CD4-positive, alpha-beta T cell treated with Interleukin-17A for 4 hours (primary cell): Measurements from ENCODE around the gene CXCR4.
"Not testable (repeated sequence)": the region's sequence is repeated elsewhere in the genome, so short reads cannot be mapped to it uniquely, and the experiment has no call there.

Experiments
- DNase-seq: peaks from one replicate; pipeline ENCODE4 v3.0.0-alpha.2; 2020; ENCODE audit warnings: mixed read lengths

The CXCR4 gene

DNA sequence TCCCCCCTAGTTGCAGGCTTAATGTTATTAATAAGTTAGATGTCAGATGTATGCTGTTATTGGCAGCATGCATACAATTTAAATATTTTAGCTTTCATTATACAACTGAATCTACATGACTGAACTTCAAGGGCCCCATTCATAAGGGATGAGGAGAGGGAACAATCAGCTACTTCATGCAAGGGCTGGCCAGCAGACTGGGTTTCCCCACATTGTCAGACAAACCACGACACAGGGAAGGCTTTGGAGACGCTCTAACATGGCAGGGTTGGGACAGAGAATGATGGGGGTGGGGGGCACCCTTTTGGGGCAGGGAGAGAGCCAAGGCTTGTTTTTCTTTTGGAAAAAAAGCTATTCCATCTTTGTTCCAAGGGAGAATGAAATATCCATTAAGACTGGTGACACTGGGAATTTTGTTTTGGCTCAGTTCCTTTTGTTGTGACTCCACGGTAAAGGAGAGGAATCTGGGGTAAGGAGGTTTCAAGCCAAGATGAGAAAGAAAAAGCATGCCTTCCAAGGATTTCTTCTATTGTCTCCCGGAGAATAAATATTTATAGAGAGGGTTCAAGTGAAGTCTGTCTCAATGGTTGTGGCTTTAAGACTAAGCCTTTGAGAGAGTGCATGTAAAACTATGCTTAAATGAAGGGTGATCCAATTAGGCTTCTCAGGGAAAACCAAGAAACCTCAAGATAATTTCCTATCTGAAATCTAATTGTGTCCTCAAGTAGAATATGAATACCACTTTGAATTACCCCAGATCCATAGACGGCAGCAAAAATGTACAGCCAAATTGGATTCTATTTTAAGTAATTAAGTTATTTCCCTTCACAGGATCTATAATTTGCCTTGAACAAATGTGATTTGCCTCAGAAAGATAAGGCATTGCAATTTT is 5.4 kb downstream of the CXCR4 start:
- DNase-seq: peak; percentile 41

DNA sequence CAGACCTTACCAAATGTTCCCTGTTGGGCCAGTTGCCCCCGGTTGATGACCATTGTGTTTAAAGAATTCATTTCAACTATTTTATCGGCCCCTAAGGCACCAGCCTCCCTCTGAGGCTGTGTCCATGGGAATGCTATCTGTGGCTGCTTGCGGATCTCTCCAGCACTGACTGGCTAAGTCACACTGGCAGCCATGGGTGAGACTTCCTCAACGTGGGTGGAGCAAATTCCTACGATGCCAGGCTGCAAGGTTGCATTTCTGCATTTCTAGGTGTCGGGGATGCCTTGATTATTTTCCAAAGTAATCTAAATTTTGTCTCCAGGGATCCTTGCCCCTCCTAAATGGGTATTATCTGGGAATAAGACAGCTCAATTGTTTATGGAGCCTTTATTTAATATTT is 6.2 kb downstream of the CXCR4 start:
- DNase-seq: peak; percentile 14

DNA sequence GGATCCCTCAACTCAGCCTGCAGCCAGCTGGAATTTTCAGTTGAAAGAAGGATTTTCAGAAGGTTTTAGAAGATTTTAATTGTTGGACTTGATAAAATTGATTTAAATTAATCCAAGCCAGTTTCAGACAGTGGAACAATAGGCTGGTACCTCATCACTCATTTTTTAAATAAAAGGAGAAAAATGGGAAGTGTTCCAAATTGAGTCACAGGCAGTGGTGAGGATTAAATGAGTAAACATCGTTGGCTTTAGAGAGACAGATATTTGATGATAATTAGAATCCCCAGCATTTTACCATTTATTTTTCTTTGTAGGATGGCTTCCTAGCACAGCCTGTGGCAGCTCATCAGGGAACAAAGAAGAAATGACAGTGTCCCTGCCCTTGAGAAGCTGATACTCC is 7.4 kb downstream of the CXCR4 start:
- DNase-seq: no peak

DNA sequence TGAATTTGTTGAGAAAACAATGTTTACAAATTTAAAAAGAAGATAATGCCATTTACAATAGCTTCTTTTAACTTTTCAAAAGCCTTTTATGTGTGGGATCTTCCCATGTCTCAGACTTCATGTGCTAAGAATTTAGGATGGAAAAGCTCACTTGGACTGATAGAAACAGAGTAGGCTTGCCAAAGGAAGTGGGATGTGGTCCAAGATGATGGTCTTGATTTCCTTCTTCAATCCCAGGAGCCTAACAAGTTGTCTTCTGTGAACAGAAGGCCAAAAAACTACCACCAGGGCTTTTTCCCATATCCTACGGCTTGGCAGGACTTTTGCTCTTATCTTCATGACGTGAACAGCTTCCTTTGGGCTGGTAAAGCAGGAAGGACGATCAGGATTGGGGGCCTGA is 9.5 kb downstream of the CXCR4 start:
- DNase-seq: no peak

DNA sequence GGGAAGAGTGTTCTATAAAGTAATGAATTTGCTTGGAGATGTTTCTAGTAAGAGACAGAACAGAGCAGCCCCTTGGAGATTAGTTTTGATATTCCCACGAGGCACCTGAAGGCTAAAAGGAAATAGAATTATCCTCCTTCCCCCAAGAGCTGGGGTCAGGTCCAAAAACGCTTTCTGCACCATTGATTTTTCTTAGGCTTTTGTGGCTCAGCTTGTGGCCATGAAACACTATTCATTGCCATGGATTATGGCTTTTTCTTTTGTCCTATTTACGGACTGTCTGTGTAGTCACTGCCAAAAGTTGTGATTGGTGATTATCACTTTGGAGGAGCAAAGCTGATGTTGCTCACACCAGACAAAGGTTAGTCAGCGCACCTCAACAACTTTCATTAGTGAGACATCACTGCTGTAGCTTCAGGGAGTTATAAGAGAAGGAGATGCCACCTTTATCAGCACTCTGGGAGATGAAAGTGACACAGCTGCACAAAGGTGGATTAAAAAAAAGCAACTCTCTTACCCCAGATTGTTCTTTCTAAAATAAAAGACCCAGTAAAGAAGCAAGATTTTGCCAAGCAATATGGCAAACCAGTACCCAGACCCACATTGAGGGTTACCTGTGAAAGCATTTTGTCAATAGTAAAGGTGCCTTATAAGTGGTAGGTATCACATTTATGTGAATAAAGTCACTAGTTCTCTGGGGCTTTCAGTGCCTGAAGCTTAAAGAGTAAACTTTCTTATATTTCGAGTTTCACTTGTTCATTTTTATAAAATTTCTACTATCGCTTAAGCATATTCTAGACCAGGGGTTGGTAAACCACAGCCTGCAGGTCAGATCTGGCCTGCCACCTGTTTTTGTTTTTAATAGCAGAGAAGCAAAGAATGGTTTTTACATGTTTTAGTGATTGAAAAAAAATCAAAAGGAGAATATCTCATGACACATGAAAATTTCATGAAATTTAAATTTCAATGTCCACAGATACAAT is 10.6 kb downstream of the CXCR4 start:
- DNase-seq: no peak

DNA sequence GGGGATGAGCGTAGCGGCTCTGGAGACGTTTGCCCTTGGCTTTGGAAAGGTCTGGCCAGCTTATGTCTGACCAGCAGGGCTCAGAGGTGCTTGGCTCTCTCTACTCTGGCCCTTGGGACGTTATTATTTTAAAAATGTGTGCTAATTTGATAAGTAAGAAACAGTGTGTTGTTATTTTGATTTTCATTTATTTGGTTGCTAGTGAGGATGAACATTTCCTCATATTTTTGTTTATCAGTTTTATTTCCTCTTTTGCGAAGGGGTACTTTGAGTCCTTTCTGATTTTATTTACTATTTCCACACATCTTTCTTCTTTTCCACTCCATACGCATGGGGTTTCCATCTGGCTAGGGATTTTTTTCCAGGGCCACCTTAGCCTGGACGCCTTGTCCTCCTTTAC is 11.4 kb downstream of the CXCR4 start:
- no peak for DNase-seq

DNA sequence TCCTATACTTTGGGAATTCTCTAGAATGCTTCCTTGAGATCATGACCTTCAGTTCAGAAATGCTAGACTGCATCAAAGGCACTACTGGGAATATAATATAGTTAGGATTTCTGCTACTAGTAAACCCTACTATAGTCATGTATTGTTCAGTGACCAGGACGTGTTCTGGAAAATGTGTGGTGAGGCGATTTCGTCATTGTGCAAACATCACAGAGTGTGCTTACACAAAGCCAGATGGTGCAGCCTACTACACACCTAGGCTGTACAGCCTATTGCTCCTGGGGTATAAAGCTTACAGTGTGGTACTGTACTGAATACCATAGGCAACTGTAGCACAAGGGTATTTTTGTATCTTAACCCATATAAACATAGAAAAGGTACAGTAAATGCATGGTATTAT is 13.0 kb downstream of the CXCR4 start:
- no peak for DNase-seq

DNA sequence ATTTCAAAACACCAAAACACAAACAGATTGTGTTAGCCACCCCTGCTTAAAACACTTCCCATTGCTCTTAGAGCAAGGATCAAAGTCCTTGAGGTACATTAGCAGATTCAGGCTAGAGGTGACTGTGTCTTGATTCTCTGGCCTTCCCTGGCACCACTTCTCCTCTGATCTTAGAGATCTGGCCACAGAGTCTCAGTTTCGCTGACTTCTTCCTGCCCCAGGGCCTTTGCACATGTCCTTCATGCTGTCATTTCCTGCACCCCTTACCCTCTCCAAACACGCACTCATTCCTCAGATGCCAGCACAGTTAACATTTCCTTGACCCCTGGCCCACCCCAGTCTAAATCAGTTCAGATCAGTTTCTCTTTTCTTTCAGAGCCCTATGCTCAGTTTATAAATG is 16.9 kb downstream of the CXCR4 start:
- DNase-seq: no peak

DNA sequence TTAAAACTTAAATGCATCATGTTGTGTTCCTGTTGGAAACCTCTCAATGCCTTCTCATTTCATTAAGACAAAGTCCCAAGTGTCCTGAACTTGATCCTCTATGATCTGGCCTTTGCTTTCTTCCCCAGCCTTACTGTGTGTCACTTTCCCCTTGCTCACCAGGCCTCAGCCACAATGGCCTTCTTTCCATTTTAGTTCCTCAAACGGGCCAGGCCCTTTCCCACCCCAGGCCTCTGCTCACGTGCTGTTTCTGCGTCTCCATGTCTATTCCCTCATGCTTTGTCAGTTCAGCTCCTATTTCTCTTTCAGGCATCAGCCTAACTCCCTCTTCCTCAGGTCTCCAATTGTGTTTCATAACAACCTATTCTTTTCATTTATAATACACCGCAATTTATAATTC is 19.5 kb downstream of the CXCR4 start:
- DNase-seq: no peak

DNA sequence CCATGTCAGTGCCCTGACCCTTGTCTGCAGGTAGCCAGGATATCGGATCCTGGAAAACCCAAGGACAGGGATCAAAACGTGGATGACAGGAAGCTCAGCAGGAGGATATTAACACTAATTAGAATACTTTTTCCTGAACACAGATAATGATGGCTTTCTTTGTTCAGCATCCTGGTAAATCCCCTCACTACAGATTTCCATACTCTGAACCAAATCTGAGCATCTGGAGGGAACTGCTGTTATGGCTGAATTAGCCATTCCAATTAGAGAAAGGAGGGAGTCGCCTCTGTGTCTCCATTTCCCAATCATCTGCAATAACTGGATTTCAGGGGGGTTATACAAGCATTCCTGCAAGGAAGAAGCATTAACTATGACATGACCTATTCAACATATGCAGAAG is 24.4 kb downstream of the CXCR4 start:
- no peak for DNase-seq

DNA sequence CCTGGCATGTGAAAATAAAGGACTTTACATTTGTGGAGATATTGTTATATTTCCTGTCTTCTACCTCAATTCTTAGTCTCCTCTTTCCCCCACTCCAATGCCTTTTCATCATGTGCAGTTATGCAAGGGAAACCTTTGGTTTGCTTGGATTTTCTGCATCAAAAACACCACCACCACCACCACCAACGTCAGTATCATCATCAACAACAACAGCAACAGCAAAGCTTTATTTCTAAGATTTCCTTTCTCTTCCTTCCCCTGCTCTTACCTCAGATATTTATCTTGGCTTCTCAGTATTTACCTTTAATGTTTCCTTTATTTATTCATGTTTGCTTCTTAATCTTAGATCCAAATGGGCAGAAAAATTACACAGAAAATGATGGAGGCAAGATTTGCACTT is 26.1 kb downstream of the CXCR4 start:
- no peak for DNase-seq

DNA sequence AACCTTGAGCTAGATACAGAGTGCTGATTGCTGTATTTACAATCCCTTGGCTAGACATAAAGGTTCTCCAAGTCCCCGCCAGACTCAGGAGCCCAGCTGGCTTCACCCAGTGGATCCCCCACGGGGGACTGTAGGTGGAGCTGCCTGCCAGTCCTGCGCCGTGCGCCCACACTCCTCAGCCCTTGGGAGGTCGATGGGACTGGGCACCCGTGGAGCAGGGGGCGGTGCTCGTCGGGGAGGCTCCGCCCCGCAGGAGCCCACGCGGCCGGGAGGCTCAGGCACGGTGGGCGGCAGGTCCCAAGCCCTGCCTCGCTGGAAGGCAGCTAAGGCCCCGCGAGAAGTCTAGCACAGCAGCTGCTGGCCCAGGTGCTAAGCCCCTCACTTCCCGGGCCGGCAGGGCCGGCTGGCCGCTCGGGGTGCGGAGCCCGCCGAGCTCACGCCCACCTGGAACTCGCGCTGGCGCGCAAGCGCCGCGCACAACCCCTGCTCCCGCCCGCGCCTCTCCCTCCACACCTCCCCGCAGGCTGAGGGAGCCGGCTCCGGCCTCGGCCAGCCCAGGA is 30.0 kb downstream of the CXCR4 start:
- not testable (repeated sequence) for DNase-seq

DNA sequence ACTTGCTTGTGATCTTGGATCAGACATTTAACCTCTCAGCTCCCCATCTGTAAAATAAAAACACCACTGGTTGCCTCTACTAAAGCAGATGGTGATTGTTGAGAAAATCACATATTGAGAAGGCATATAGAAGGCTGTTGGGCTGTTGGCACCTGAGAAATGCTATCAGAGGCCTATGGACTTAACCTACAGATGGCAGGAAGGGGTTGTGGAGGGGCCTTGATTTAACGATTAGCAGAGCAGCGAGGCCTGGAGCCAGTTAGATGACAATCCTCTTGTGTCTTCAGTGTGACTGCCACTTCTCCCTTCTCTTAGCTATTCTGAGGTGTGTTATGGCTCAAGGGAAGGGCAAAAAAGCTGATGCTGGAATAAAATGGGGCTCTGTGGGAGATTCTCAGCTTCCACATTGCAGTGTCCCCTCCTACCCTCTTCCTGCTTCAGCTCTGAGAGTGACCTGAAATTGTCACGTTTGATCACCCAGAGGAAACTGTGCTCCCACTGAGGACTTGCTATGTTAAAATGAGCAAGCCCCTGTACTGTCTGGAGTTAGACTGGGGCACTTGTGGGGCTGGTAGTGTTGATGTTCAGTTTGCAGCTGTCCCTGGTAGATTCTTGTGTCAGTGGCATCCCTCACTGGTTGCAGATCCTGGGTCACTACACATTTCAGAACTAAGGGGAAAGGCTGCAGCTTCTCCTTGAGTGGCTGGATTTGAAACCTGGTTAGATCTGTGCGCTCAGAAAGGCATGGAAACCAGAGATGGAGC is 31.5 kb downstream of the CXCR4 start:
- no peak for DNase-seq

DNA sequence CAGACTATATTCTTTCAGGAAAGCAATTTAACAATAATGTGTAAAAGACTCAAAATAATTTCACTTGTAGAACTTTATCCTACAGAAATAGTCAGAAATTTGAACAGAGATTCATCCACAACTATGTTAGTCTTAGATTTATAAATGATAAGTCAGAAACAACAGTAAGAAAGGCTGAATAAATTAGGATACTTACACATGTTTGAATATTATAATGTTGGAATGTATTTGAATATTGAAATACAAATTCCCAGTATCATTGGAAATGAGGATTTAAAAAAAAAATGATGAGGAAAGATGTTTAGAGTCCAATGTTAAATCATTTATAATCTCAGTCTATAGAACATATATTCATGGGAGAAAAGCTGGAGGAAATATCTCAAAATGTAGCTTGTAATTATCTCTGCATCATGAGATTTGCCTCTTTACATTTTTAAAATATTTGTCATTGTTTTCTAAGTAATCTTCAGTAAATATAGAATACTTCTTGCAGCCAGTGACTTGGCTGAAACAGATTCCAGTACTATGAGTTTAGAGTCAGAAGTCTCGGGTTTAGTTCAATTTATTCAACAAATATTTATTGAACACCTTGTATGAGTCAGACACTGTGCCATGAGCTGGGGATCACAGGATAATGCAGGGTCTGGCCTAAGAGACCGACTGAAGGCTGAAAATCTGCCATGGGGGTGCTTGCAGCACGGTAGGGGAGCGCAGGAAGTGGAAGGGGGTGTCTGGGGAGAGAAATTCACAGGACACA is 32.3 kb downstream of the CXCR4 start:
- DNase-seq: no peak

DNA sequence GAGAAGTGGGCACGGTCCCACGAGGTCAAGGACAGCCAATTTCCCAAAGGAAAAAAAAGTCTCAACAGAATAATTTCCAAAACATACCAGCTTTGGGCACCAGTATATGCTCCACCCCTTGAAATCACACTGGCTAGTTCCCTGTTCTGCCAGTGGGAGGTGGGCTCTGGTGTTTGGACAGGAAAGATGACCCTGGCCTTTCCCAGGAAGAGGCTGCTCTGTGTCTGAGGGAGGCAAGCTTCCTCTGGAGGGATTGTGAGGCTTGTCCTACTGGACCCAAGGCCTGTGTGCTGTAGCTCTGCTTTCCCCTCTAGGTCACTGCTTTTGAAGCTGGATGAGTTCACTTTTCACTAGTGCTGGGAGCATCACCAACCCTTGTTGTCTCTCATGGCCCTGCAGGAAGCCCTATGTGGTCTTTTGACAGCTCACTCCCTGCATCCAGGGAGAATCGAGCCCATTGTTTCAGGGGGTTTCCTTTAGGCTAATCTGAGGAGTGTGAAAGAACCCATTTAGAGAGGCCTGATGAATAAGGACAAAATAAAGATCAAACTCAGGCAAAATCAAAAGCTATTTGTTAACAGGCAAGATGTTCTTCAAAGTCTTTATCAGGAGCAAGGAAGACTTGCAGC is 36.3 kb downstream of the CXCR4 start:
- no peak for DNase-seq

DNA sequence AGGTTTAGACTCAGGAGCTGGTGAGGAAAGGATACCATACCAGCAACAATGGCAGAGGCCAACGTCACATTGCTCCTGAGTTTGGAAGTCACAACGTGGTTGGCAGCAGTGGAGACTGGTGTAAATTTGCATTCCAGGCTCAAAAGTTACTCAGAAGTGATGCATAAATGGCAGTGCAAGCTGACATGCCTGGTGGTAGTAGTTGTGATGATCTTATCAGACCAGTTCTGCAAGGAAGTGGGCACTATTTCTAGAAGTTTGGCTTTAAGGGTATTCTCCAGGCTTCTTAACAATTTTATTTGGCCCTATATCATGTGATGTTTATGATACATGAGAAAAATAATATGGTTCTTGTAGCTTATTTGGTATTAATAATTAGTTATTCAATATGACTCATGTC is 37.8 kb downstream of the CXCR4 start:
- no peak for DNase-seq

DNA sequence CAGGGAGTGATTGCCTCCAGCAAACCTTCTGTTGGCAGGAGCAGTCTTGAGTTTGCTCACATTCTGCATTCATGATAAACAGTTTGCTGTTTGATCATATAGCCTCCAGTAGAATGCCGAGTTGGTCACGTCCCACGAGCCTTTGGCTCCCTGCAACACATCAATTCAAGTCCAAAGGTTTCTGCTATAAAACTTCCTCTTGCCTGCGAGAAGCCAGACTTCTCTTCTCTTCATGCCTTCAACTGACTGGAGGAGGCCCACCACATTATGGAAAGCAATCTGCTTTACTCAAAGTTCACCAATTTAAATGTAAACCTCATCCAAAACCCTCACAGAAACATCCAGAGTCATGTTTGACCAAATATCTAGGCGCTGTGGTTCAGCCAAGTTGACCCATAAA is 40.8 kb downstream of the CXCR4 start:
- DNase-seq: no peak

DNA sequence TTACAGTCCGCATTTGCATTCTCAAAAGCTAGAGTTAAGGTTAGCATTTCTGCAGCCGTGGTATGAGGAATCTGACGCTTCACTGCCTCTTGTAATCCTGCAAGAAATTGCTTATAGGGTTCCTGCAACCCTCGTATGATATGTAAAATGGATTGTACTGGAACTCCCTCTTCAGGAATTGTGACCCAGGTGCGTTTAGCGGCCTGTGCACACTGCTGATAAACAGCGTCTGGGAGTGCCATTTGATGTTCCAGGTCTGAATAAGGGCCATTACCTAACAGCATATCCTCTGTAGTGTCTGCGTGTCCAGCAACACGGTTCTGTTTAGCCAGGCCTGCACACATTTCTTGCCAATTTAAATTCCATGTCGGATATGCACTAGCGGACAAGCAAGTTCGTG is 42.5 kb downstream of the CXCR4 start:
- no peak for DNase-seq

DNA sequence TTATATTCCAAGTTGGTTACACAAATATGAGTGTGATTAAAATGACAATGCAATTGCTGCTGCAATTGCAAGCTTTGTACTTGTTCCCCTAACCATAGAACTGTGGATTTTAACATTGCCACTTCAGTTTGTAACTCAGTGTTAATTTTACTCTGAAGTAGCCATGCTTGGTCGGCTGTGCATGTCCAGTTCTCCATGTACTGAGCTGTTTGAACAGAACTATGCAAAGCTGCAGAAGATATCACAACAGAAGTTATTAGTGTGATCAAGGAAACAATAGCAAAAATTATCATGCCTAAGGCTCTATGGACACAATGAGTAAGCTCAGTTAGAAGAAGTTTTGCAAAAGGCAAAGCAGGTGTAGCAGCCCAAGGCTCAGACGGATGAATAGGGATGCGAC is 45.3 kb downstream of the CXCR4 start:
- no peak for DNase-seq

DNA sequence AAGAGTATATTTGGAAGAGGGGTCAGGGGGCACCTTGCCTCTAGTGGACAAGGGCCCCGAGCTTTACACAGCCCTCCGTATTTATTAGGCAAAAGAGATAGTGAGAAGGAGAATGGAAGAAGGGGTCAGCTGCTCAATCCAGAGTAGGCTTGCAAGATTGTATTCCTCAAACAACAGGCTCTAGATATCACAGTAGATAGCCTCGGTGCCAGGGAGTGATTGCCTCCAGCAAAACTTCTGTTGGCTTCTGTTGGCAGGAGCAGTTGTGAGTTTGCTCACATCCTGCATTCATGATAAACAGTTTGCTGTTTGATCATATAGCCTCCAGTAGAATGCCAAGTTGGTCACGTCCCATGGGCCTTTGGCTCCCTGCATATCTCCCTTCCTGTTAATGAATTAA is 46.1 kb downstream of the CXCR4 start:
- not testable (repeated sequence) for DNase-seq

DNA sequence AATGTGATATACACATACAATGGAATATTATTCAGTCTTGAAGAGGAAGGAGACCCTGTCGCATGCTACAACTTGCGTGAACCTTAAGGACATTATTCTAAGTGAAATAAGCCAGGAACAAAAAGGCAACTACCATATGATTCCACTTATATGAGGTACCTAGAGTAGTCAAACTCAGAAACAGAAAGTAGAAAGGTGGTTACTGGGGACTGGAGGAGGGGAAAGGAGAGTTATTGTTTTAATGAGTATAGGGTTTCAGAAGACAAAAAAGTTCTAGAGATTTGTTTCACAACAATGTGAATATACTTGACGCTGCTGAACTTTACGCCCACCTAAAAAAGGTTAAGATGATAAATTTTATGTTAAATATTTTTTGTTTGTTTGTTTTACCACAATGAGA is 47.0 kb downstream of the CXCR4 start:
- DNase-seq: no peak

DNA sequence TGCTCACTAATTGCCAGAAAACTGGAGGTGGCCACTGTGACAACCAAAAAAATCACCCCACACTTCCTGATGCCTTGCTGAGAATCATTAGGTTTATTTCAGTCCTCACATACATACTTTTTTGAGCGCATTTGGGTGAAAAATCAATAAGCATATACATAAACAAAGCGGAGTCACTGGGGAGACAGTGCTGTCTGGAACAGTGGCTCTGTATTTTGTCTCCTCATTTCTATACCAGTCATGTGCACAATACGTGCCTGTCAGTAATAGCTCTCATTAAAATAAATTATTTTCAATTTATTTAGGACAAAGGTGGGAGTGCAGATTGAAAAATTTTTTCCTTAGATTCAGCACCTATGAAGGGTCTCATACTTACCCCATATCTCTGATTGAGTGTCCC is 48.2 kb downstream of the CXCR4 start:
- no peak for DNase-seq
